ENCODE results near the gene PCED1A. TPM values are rescaled to one million over a fixed set of nuclear protein-coding genes. Genes with fewer than 3 reads are reported as not detected.

Gene PCED1A
- total and polyA plus RNA-seq, 2 of the 13 experiments (the other 11 are each of a cell fraction or from before 2014, with no cell fraction given) = 40.1 to 84.2 TPM

- intact Hi-C loops (cut with micrococcal nuclease; ENCODE audit: unreplicated experiment) = no loop called here
- H3K27ac ChIP-seq (ENCODE audit: extremely low read length, insufficient read depth, low read length) = no peak overlapping the region
Measured at GRCh38 chr20:2820084-2820895, 20.2 kb downstream of the PCED1A start.

More at GRCh38 chr20:2820084-2820895, 20.2 kb downstream of the PCED1A start:
- H3K4me2 ChIP-seq (ENCODE audit: low read depth, low read length) = peak overlapping the region; percentile 41; the same call in 1 of the 2 replicates
- peak overlapping the region in 1 of 3 experiments; percentile 30; a peak in 1 of 6 replicates for H3K4me3 ChIP-seq (replicated peaks in 1 of 3; ENCODE audit: insufficient read depth in 1 of 3, low read depth in 2 of 3, low read length in 3 of 3)
- TF ChIP-seq MAFK (conservative IDR thresholded peaks at IDR 0.05 in 1 of 2, IDR thresholded peaks at IDR 0.05 in 1 of 2; ENCODE audit: low read length in 2 of 2) (peak; percentile 52 to 72; a peak in 3 of 4 replicates), WIZ (CRISPR knock-in tag; IDR thresholded peaks at IDR 0.05) (no peak), DR1 (CRISPR knock-in tag; IDR thresholded peaks at IDR 0.05) (0 out of 2 replicates have a peak, but pooled peaks have one; percentile 24), ZNF615 (CRISPR knock-in tag; IDR thresholded peaks at IDR 0.05; ENCODE audit: borderline replicate concordance) (no peak), ZNF501 (CRISPR knock-in tag; IDR thresholded peaks at IDR 0.05) (no peak), MTERF4 (CRISPR knock-in tag; IDR thresholded peaks at IDR 0.05) (no peak), NR1H2 (CRISPR knock-in tag; IDR thresholded peaks at IDR 0.05; ENCODE audit: borderline replicate concordance, low read depth) (no peak), ZBTB43 (CRISPR knock-in tag; conservative IDR thresholded peaks at IDR 0.05) (no peak), SRSF9 (IDR thresholded peaks at IDR 0.05; ENCODE audit: borderline replicate concordance, insufficient read depth, low read depth, low read length, poor library complexity, severe bottlenecking) (no peak), ZNF530 (CRISPR knock-in tag; IDR thresholded peaks at IDR 0.05; ENCODE audit: low read depth) (no peak), MAFF (IDR thresholded peaks at IDR 0.05; ENCODE audit: low read depth, low read length) (peak; percentile 64; the same call in 1 of the 2 replicates), ZBTB33 (CRISPR knock-in tag; IDR thresholded peaks at IDR 0.05) (no peak), ZFY (CRISPR knock-in tag; IDR thresholded peaks at IDR 0.05) (0 out of 2 replicates have a peak, but pooled peaks have one; percentile 23), ZNF781 (CRISPR knock-in tag; IDR thresholded peaks at IDR 0.05; ENCODE audit: borderline replicate concordance, not compliant biosample characterization) (no peak), RAD21 (CRISPR knock-in tag; IDR thresholded peaks at IDR 0.05) (no peak), TSC22D2 (CRISPR knock-in tag; IDR thresholded peaks at IDR 0.05; ENCODE audit: borderline replicate concordance) (no peak)
- H2AFZ ChIP-seq (ENCODE audit: low read length) = no peak overlapping the region
- POLR2A ChIA-PET = no interaction called here
- H3K79me2 ChIP-seq (ENCODE audit: insufficient read depth, low read length) = no peaks in the 10 kb centered on the region
- peak; percentile 16 for ATAC-seq
- no peak for FAIRE-seq
- no peak for DNase-seq (ENCODE audit: low spot score)
- no peaks in the 10 kb centered on the region for H3K9me3 ChIP-seq (ENCODE audit: low read length)
- no peak overlapping the region for H3K9ac ChIP-seq (ENCODE audit: insufficient read depth, low read depth, low read length)
- H3K27me3 ChIP-seq (ENCODE audit: control insufficient read depth in 1 of 2, insufficient read depth in 2 of 2, low read length in 2 of 2) = peaks cover 7 to 60% of the 10 kb centered on the region in 2 experiments; a peak in 4 of 5 replicates
- H4K20me1 ChIP-seq (ENCODE audit: insufficient read depth, low read length) = no peaks in the 10 kb centered on the region
- peaks cover 13% of the 10 kb centered on the region; the same call in 1 of the 2 replicates for H3K4me1 ChIP-seq (ENCODE audit: insufficient read depth, low read length)
- WGBS (ENCODE audit: low lambda C conversion rate) = 43% methylated on average over 32 of the region's 32 CpGs
- in situ Hi-C loops (cut with HindIII; ENCODE audit: extremely low pct_ligation_motif_present, low pct_unique_long_range_greater_than_20kb) = no loop called here
- CTCF ChIA-PET (ENCODE audit: low intra/inter-chr PET ratio, low total read pairs) = no interaction called here
- H3K36me3 ChIP-seq (replicated peaks in 1 of 2; ENCODE audit: control insufficient read depth in 1 of 2, insufficient read depth in 2 of 2, low read length in 2 of 2) = no peaks in the 10 kb centered on the region
- no TSS peak for BruUV-seq (replicated peaks)

Data from HepG2 (cell line).